ENCODE data around the gene SAMD13.

DNA sequence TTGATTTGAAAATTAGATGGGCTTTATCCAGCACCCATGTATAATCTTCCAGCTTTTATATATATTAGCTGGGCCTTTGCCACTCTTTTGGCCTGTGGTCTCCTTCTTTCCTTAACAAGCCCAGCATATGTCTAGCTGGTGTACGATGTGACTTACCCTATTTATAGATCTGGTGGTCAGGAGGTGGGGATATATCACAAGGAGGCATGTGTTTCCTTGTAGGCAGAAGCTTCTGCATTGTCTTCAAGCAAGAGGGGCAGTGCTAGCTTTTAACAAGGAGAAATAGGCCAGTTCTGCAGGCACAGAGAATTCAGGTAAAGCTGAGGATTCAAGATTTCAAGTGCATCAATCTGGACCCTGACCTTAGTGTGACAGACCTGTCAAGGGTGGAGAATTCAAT is 58.8 kb downstream of the SAMD13 start:
- TF ChIP-seq, protein P1, sequence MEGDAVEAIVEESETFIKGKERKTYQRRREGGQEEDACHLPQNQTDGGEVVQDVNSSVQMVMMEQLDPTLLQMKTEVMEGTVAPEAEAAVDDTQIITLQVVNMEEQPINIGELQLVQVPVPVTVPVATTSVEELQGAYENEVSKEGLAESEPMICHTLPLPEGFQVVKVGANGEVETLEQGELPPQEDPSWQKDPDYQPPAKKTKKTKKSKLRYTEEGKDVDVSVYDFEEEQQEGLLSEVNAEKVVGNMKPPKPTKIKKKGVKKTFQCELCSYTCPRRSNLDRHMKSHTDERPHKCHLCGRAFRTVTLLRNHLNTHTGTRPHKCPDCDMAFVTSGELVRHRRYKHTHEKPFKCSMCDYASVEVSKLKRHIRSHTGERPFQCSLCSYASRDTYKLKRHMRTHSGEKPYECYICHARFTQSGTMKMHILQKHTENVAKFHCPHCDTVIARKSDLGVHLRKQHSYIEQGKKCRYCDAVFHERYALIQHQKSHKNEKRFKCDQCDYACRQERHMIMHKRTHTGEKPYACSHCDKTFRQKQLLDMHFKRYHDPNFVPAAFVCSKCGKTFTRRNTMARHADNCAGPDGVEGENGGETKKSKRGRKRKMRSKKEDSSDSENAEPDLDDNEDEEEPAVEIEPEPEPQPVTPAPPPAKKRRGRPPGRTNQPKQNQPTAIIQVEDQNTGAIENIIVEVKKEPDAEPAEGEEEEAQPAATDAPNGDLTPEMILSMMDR (IDR thresholded peaks at IDR 0.05), result no peak
- TF ChIP-seq POLR2A (IDR thresholded peaks at IDR 0.05), result no peak
